Measurements from ENCODE around the gene CELA3B. TPM values are rescaled to one million over a fixed set of nuclear protein-coding genes. Genes with fewer than 3 reads are reported as not detected.
"Not testable (repeated sequence)": the region's sequence is repeated elsewhere in the genome, so short reads cannot be mapped to it uniquely, and the experiment has no call there.

Gene CELA3B
- total and polyA plus RNA-seq, 2 of the 8 experiments (the other 6 are each of a cell fraction or from before 2014, with no cell fraction given): not detected

GRCh38 chr1:22002461-22002860 is 25.6 kb downstream of the CELA3B start:
- H3K23me2 ChIP-seq (ENCODE audit: low read depth, low read length); H3K9ac ChIP-seq (replicated peaks in 1 of 4; ENCODE audit: extremely low read depth in 1 of 4, low read depth in 3 of 4, low read length in 3 of 4); DNase-seq (ENCODE audit: low read depth in 1 of 2, low spot score in 2 of 2); H2BK5ac ChIP-seq (ENCODE audit: low read depth, low read length); H3K18ac ChIP-seq (ENCODE audit: extremely low read depth, low read length); H3K27me3 ChIP-seq (replicated peaks in 1 of 4; ENCODE audit: control insufficient read depth in 3 of 4, extremely low read depth in 1 of 4, insufficient read depth in 3 of 4, low read length in 3 of 4); H3K27ac ChIP-seq (ENCODE audit: low read depth, low read length); H3K79me2 ChIP-seq (ENCODE audit: control insufficient read depth in 1 of 2, insufficient read depth in 2 of 2, low read length in 2 of 2); FAIRE-seq; H2BK15ac ChIP-seq (ENCODE audit: low read length); H3K23ac ChIP-seq (ENCODE audit: insufficient read length); H3K9me3 ChIP-seq (ENCODE audit: insufficient read depth in 2 of 2, low read depth in 1 of 2, low read length in 1 of 2); H3K36me3 ChIP-seq (ENCODE audit: control insufficient read depth in 2 of 4, insufficient read depth in 4 of 4, low read length in 3 of 4); H3K14ac ChIP-seq (ENCODE audit: insufficient read length); H4K8ac ChIP-seq (ENCODE audit: extremely low read depth, insufficient read depth, low read length); H3K4me3 ChIP-seq (ENCODE audit: extremely low read depth in 1 of 4, insufficient read depth in 2 of 4, low read depth in 3 of 4, low read length in 4 of 4); H2BK120ac ChIP-seq (replicated peaks; ENCODE audit: low read depth, low read length); H2AK5ac ChIP-seq (ENCODE audit: low read depth, low read length); H4K5ac ChIP-seq (ENCODE audit: insufficient read length, low read depth, low read length); H4K20me1 ChIP-seq (replicated peaks in 1 of 2; ENCODE audit: control insufficient read depth in 1 of 2, insufficient read depth in 2 of 2, low read length in 2 of 2); H3K56ac ChIP-seq (replicated peaks; ENCODE audit: insufficient read length, low read depth, low read length); H3K4me2 ChIP-seq (ENCODE audit: insufficient read depth in 1 of 2, low read depth in 2 of 2, low read length in 2 of 2); H2BK12ac ChIP-seq (ENCODE audit: low read depth, low read length); POLR2A ChIA-PET (ENCODE audit: partially characterized antibody); H2BK20ac ChIP-seq (ENCODE audit: low read length); H4K91ac ChIP-seq (replicated peaks; ENCODE audit: insufficient read length, low read length); H2AFZ ChIP-seq (ENCODE audit: low read length); H3K79me1 ChIP-seq (ENCODE audit: low read depth, low read length); H3K4ac ChIP-seq (replicated peaks; ENCODE audit: insufficient read length, low read depth, low read length); H3K4me1 ChIP-seq (replicated peaks in 1 of 4; ENCODE audit: control insufficient read depth in 3 of 4, insufficient read depth in 4 of 4, low read length in 3 of 4): not testable (repeated sequence)
- 80% methylated on average over 5 of the region's 5 CpGs; no CpG with 5 or more reads in 1 of the 2 experiments for WGBS, 2 experiments (ENCODE audit: extremely low coverage in 1 of 2, insufficient coverage in 1 of 2, insufficient read length in 1 of 2, insufficient replicate concordance in 2 of 2, low coverage in 1 of 2, low lambda C conversion rate in 2 of 2, missing lambda C conversion rate in 1 of 2)
- CTCF ChIA-PET (ENCODE audit: partially characterized antibody): interaction anchor here (1.3 kb wide), 1 partner anchor 19 kb away, joined by 3 read pairs; no protein-coding TSS in a partner anchor

DNA sequence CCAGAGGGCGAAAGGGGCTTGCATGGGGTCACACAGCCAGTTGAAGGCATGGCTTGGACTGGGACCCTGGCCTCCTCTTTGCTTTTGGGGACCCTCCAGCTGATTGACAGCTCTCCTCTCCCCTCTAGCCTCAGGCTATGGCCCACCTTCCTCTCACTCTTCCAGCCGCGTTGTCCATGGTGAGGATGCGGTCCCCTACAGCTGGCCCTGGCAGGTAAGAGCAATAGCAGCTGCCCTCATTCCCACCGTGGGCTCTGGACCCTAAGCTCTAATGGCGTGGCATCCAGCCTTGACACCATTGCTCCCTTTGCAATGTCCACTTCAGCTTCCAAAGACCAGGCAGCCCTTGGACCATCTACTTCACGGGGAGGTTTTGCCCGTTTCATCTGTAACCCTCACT is 26.1 kb downstream of the CELA3B start:
- H3K18ac ChIP-seq (ENCODE audit: extremely low read depth, low read length); H2BK120ac ChIP-seq (replicated peaks; ENCODE audit: low read depth, low read length); H3K4me2 ChIP-seq (ENCODE audit: insufficient read depth in 1 of 2, low read depth in 2 of 2, low read length in 2 of 2); H3K56ac ChIP-seq (replicated peaks; ENCODE audit: insufficient read length, low read depth, low read length); H3K9me3 ChIP-seq (ENCODE audit: insufficient read depth in 2 of 2, low read depth in 1 of 2, low read length in 1 of 2); H2BK5ac ChIP-seq (ENCODE audit: low read depth, low read length); H2BK20ac ChIP-seq (ENCODE audit: low read length); POLR2A ChIA-PET (ENCODE audit: partially characterized antibody); H2AK5ac ChIP-seq (ENCODE audit: low read depth, low read length); H3K4me3 ChIP-seq (ENCODE audit: extremely low read depth in 1 of 4, insufficient read depth in 2 of 4, low read depth in 3 of 4, low read length in 4 of 4); H3K27ac ChIP-seq (ENCODE audit: low read depth, low read length); H3K9ac ChIP-seq (replicated peaks in 1 of 4; ENCODE audit: extremely low read depth in 1 of 4, low read depth in 3 of 4, low read length in 3 of 4); H4K91ac ChIP-seq (replicated peaks; ENCODE audit: insufficient read length, low read length); H3K79me2 ChIP-seq (ENCODE audit: control insufficient read depth in 1 of 2, insufficient read depth in 2 of 2, low read length in 2 of 2); H3K27me3 ChIP-seq (replicated peaks in 1 of 4; ENCODE audit: control insufficient read depth in 3 of 4, extremely low read depth in 1 of 4, insufficient read depth in 3 of 4, low read length in 3 of 4); H3K4me1 ChIP-seq (replicated peaks in 1 of 4; ENCODE audit: control insufficient read depth in 3 of 4, insufficient read depth in 4 of 4, low read length in 3 of 4); FAIRE-seq; H4K5ac ChIP-seq (ENCODE audit: insufficient read length, low read depth, low read length); H2BK15ac ChIP-seq (ENCODE audit: low read length); H3K23me2 ChIP-seq (ENCODE audit: low read depth, low read length); H3K79me1 ChIP-seq (ENCODE audit: low read depth, low read length); H3K14ac ChIP-seq (ENCODE audit: insufficient read length); DNase-seq (ENCODE audit: low read depth in 1 of 2, low spot score in 2 of 2); H2AFZ ChIP-seq (ENCODE audit: low read length); H3K36me3 ChIP-seq (ENCODE audit: control insufficient read depth in 2 of 4, insufficient read depth in 4 of 4, low read length in 3 of 4); H3K23ac ChIP-seq (ENCODE audit: insufficient read length); H4K8ac ChIP-seq (ENCODE audit: extremely low read depth, insufficient read depth, low read length); H2BK12ac ChIP-seq (ENCODE audit: low read depth, low read length); H3K4ac ChIP-seq (replicated peaks; ENCODE audit: insufficient read length, low read depth, low read length); H4K20me1 ChIP-seq (replicated peaks in 1 of 2; ENCODE audit: control insufficient read depth in 1 of 2, insufficient read depth in 2 of 2, low read length in 2 of 2): not testable (repeated sequence)
- CTCF ChIA-PET (ENCODE audit: partially characterized antibody): interaction anchor here (1.3 to 2.1 kb wide), 2 partner anchors 13 to 19 kb away, joined by 3 to 5 read pairs; no protein-coding TSS in a partner anchor
- WGBS, 2 experiments (ENCODE audit: extremely low coverage in 1 of 2, insufficient coverage in 1 of 2, insufficient read length in 1 of 2, insufficient replicate concordance in 2 of 2, low coverage in 1 of 2, low lambda C conversion rate in 2 of 2, missing lambda C conversion rate in 1 of 2): 90% methylated on average over 8 of the region's 8 CpGs; no CpG with 5 or more reads in 1 of the 2 experiments

Data from H1 (cell line).